H1 (cell line): Measurements from ENCODE around the gene MIOX. TPM values are rescaled to one million over a fixed set of nuclear protein-coding genes. Genes with fewer than 3 reads are reported as not detected.
A peak's percentile ranks its signal among the peaks of the same experiment; 100 is the strongest.

Experiments
- CTCF ChIA-PET: fragments of 300-600 bp; sonication (Branson Sonifier 250); formaldehyde crosslinking; loops from one replicate; lab custom pipeline; 2021; ENCODE audit not compliant: partially characterized antibody; lab: Charles Lee
- POLR2A ChIA-PET: fragments of 300-600 bp; sonication (Branson Sonifier 250); formaldehyde crosslinking; loops from one replicate; lab custom pipeline; 2021; ENCODE audit warnings: inconsistent platforms; ENCODE audit not compliant: partially characterized antibody; lab: Charles Lee
- DNase-seq, 2 experiments: peaks; one replicate each; pipeline versions ENCODE4 v3.0.0 to v3.0.0-alpha.2; 2010 to 2022; ENCODE audit warnings: low spot score in 2 of 2, low read depth in 1 of 2, mixed read lengths in 1 of 2
- FAIRE-seq: peaks from 2 replicates; lab custom pipeline; 2011; peaks lifted over from hg19 to GRCh38; lab: Jason Lieb, UNC
- H2AFZ ChIP-seq: 2 replicates; pipeline ENCODE4 v1.8.1; 2012; ENCODE audit warnings: low read length, inconsistent platforms
- H2AK5ac ChIP-seq: 2 replicates; pipeline ENCODE4 v1.6.1; 2013; ENCODE audit warnings: low read depth, low read length
- H2BK120ac ChIP-seq: replicated peaks from 2 replicates; pipeline ENCODE3; 2013; ENCODE audit warnings: low read depth, low read length, inconsistent platforms
- H2BK12ac ChIP-seq: 2 replicates; pipeline ENCODE4 v1.6.1; 2013; ENCODE audit warnings: low read depth, low read length
- H2BK15ac ChIP-seq: 2 replicates; pipeline ENCODE4 v1.6.1; 2013; ENCODE audit warnings: low read length
- H2BK20ac ChIP-seq: 2 replicates; pipeline ENCODE4 v1.6.1; 2013; ENCODE audit warnings: low read length
- H2BK5ac ChIP-seq: 2 replicates; pipeline ENCODE4 v1.6.1; 2013; ENCODE audit warnings: low read depth, low read length
- H3K14ac ChIP-seq: 2 replicates; pipeline ENCODE4 v1.6.1; 2013; ENCODE audit warnings: inconsistent platforms; ENCODE audit not compliant: insufficient read length
- H3K18ac ChIP-seq: 2 replicates; pipeline ENCODE4 v1.6.1; 2013; ENCODE audit warnings: low read length; ENCODE audit errors: extremely low read depth
- H3K23ac ChIP-seq: 2 replicates; pipeline ENCODE4 v1.6.1; 2013; ENCODE audit warnings: inconsistent platforms; ENCODE audit not compliant: insufficient read length
- H3K23me2 ChIP-seq: 2 replicates; pipeline ENCODE4 v1.6.1; 2013; ENCODE audit warnings: low read depth, low read length
- H3K27ac ChIP-seq: 2 replicates; pipeline ENCODE4 v1.6.1; 2011; ENCODE audit warnings: low read depth, low read length, inconsistent platforms
- H3K27me3 ChIP-seq, 4 experiments: replicated peaks in 1 of 4; 1 replicate in 1 of 4; 2 replicates in 3 of 4; pipeline versions ENCODE4 v1.6.1 to v1.8.1; 2011 to 2013; ENCODE audit warnings: low read length in 3 of 4, mild to moderate bottlenecking in 3 of 4, inconsistent platforms in 2 of 4, mixed read lengths in 2 of 4, moderate library complexity in 1 of 4; ENCODE audit not compliant: control insufficient read depth in 3 of 4, insufficient read depth in 3 of 4; ENCODE audit errors: extremely low read depth in 1 of 4
- H3K36me3 ChIP-seq, 4 experiments: 2 replicates each; pipeline versions ENCODE4 v1.6.1 to v1.8.1; 2011 to 2013; ENCODE audit warnings: mild to moderate bottlenecking in 4 of 4, low read length in 3 of 4, moderate library complexity in 2 of 4, control low read depth in 1 of 4, inconsistent platforms in 1 of 4; ENCODE audit not compliant: insufficient read depth in 4 of 4, control insufficient read depth in 2 of 4
- H3K4ac ChIP-seq: replicated peaks from 2 replicates; pipeline ENCODE3; 2013; ENCODE audit warnings: low read length, low read depth, mixed read lengths, inconsistent platforms; ENCODE audit not compliant: insufficient read length
- H3K4me1 ChIP-seq, 4 experiments: replicated peaks in 1 of 4; 1 replicate in 1 of 4; 2 replicates in 3 of 4; pipeline versions ENCODE4 v1.6.1 to v1.8.1; 2011 to 2013; ENCODE audit warnings: low read length in 3 of 4, inconsistent platforms in 2 of 4, mixed read lengths in 1 of 4; ENCODE audit not compliant: insufficient read depth in 4 of 4, control insufficient read depth in 3 of 4
- H3K4me2 ChIP-seq, 2 experiments: 2 replicates each; pipeline versions ENCODE4 v1.6.1 to v1.8.1; 2011 to 2013; ENCODE audit warnings: low read depth in 2 of 2, low read length in 2 of 2, control low read depth in 1 of 2, inconsistent platforms in 1 of 2, mild to moderate bottlenecking in 1 of 2; ENCODE audit not compliant: insufficient read depth in 1 of 2
- H3K4me3 ChIP-seq, 4 experiments: fragments of 200-600, 300-600 bp in 1 of 4; sonication (generic), shearing (Covaris generic), sonication (Bioruptor Twin) in 1 of 4; 2 replicates each; pipeline versions ENCODE4 v1.5.1 to v1.8.1; 2011 to 2016; ENCODE audit warnings: low read length in 4 of 4, low read depth in 3 of 4, control low read depth in 2 of 4, inconsistent platforms in 2 of 4, mild to moderate bottlenecking in 2 of 4, mixed read lengths in 1 of 4, moderate library complexity in 1 of 4; ENCODE audit not compliant: insufficient read depth in 2 of 4; ENCODE audit errors: extremely low read depth in 1 of 4
- H3K56ac ChIP-seq: replicated peaks from 2 replicates; pipeline ENCODE3; 2013; ENCODE audit warnings: low read depth, mild to moderate bottlenecking, mixed read lengths, low read length, inconsistent platforms; ENCODE audit not compliant: insufficient read length
- H3K79me1 ChIP-seq: 2 replicates; pipeline ENCODE4 v1.6.1; 2013; ENCODE audit warnings: low read depth, low read length, control low read depth
- H3K79me2 ChIP-seq, 2 experiments: 2 replicates each; pipeline versions ENCODE4 v1.6.1 to v1.8.1; 2012 to 2013; ENCODE audit warnings: low read length in 2 of 2, mild to moderate bottlenecking in 2 of 2, inconsistent platforms in 1 of 2; ENCODE audit not compliant: insufficient read depth in 2 of 2, control insufficient read depth in 1 of 2
- H3K9ac ChIP-seq, 4 experiments: replicated peaks in 1 of 4; 1 replicate in 1 of 4; 2 replicates in 3 of 4; pipeline versions ENCODE4 v1.6.1 to v1.8.1; 2011 to 2013; ENCODE audit warnings: low read depth in 3 of 4, low read length in 3 of 4, control low read depth in 2 of 4, mild to moderate bottlenecking in 2 of 4, moderate library complexity in 2 of 4, inconsistent platforms in 1 of 4; ENCODE audit errors: extremely low read depth in 1 of 4
- H3K9me3 ChIP-seq, 2 experiments: 2 replicates each; pipeline versions ENCODE4 v1.6.1 to v1.8.1; 2012 to 2013; ENCODE audit warnings: mild to moderate bottlenecking in 2 of 2, moderate library complexity in 2 of 2, control low read depth in 1 of 2, inconsistent platforms in 1 of 2, low read depth in 1 of 2, low read length in 1 of 2, mixed read lengths in 1 of 2; ENCODE audit not compliant: insufficient read depth in 2 of 2
- H4K20me1 ChIP-seq, 2 experiments: replicated peaks in 1 of 2; 2 replicates each; pipeline versions ENCODE3 to v1.8.1; 2011 to 2013; ENCODE audit warnings: inconsistent platforms in 2 of 2, low read length in 2 of 2, mild to moderate bottlenecking in 1 of 2; ENCODE audit not compliant: insufficient read depth in 2 of 2, control insufficient read depth in 1 of 2
- H4K5ac ChIP-seq: 2 replicates; pipeline ENCODE4 v1.6.1; 2013; ENCODE audit warnings: low read length, low read depth, mixed read lengths, inconsistent platforms; ENCODE audit not compliant: insufficient read length
- H4K8ac ChIP-seq: 2 replicates; pipeline ENCODE4 v1.8.0; 2013; ENCODE audit warnings: mild to moderate bottlenecking, moderate library complexity, low read length, inconsistent platforms; ENCODE audit not compliant: insufficient read depth; ENCODE audit errors: extremely low read depth
- H4K91ac ChIP-seq: replicated peaks from 2 replicates; pipeline ENCODE3; 2013; ENCODE audit warnings: low read length, mixed read lengths, inconsistent platforms; ENCODE audit not compliant: insufficient read length
- BRCA1 ChIP-seq: IDR thresholded peaks from 2 replicates; pipeline ENCODE4 v1.6.1; 2012; ENCODE audit warnings: low read depth, low read length, improper control_type of control experiment
- CBX8 ChIP-seq: fragments of 300-800, 300-1000 bp; sonication (generic); IDR thresholded peaks from 2 replicates; pipeline ENCODE4 v1.7.1; 2016; ENCODE audit warnings: low read depth, low read length, borderline replicate concordance
- MAX ChIP-seq: IDR thresholded peaks from 2 replicates; pipeline ENCODE4 v1.6.1; 2012; ENCODE audit warnings: inconsistent platforms
- RBBP5 ChIP-seq: IDR thresholded peaks from 2 replicates; pipeline ENCODE4 v1.7.1; 2012; ENCODE audit warnings: low read depth, mild to moderate bottlenecking, inconsistent platforms, low read length, moderate library complexity, borderline replicate concordance
- TAF7 ChIP-seq: optimal IDR thresholded peaks from 2 replicates; pipeline ENCODE3; 2011; ENCODE audit warnings: low read depth, mild to moderate bottlenecking, inconsistent platforms, low read length, moderate library complexity, borderline replicate concordance
- WGBS, 2 experiments: shearing (Covaris generic) in 1 of 2; methylation state at CpG; one replicate each; pipeline versions ENCODE4 v1.1.6 to v1.1.7; 2013 to 2015; ENCODE audit warnings: low lambda C conversion rate in 2 of 2, mixed read lengths in 2 of 2, inconsistent platforms in 1 of 2, low coverage in 1 of 2, missing lambda C conversion rate in 1 of 2; ENCODE audit not compliant: insufficient replicate concordance in 2 of 2, insufficient coverage in 1 of 2, insufficient read length in 1 of 2; ENCODE audit errors: extremely low coverage in 1 of 2, missing lambda C conversion rate in 1 of 2; 5-methylcytosine and 5-hydroxymethylcytosine counted together
- polyA plus RNA-seq, 7 experiments: library from polyadenylated mRNA; depleted of rRNA in 3 of 7; stranded (reverse) in 5 of 7; unstranded in 2 of 7; fragments of >200 nt in 5 of 7; fragments of 200-250 nt in 2 of 7; gene quantifications; 1 replicate in 5 of 7; 2 replicates in 1 of 7; 4 replicates in 1 of 7; pipeline versions ENCODE4 v1.2.1 to v1.2.3, GENCODE V29; 2011 to 2013; ENCODE audit warnings: missing spikeins in 2 of 7, mixed read lengths in 2 of 7
- total RNA-seq: library from RNA; stranded (reverse); fragmentation: NEBNext Ultra II Directional; extraction: Animal tissue kit (Norgen Biotek cat#: 25700); gene quantifications from 2 replicates; pipeline ENCODE4 v1.2.1, GENCODE V29; 2021
- TF ChIP-seq, protein P1 (sequence below): IDR thresholded peaks from 2 replicates; pipeline ENCODE4 v1.6.1; 2012; ENCODE audit warnings: inconsistent platforms
- TF ChIP-seq, protein P2 (sequence below), 3 experiments: IDR thresholded peaks; 1 replicate in 2 of 3; 2 replicates in 1 of 3; pipeline versions ENCODE4 v1.5.1 to v1.6.1; 2011; ENCODE audit warnings: low read length in 3 of 3, mild to moderate bottlenecking in 3 of 3, inconsistent platforms in 2 of 3, low read depth in 1 of 3, moderate library complexity in 1 of 3; ENCODE audit not compliant: insufficient read depth in 1 of 3; ENCODE audit errors: control extremely low read depth in 1 of 3

MIOX gene
- total and polyA plus RNA-seq, 2 of the 8 experiments (the other 6 are each of a cell fraction or from before 2014, with no cell fraction given): 0.30 to 0.32 TPM

DNA sequence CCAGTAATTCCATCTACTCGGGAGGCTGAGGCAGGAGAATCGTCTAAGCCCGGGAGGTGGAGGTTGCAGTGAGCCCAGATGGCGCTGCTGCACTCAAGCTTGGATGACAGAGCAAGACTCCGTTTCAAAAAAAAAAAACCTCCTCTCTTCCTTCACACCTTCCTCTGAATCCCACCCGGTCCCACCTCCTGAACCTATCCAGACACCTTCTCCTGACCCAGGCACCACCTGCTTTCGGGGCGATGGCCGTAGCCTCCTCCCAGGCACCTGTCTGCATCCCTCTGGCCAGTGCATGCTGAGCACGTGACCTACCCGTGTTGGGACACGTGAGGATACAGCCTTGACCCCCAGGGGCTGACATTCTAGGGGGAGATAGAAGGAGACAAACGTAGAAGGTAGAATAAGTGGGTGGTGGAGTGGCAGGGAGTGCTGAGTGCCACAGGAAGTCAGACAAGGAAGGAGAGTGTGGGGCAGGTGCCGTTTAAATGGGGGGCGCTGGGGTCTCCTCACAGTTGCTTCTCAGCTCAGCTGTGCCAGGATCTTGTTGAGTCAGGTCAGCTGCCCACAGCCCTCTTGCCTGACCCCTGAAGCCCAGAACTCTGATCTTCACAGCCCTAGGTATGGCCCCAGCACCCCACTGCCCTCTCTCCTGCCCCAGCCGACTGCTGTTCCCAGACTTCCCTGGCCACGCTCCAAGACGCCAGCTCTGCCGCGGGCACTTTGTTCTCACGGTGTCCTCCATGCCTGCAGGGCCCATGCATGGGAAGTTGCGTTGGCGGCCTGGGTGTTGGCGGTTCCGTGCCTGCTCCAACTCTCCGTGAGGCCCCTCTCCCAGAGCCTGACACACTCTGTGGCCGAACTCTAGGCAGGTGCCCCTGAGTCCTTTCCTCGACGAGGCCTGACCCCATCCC, 1.2 kb upstream of the MIOX start:
- Histone ChIP-seq H3K56ac (no peak overlapping the region), H3K14ac (no peak overlapping the region), H2AFZ (no peak overlapping the region), H3K4me3 (no peak overlapping the region), H3K18ac (no peak overlapping the region), H3K9ac (no peak overlapping the region), H3K23me2 (peaks cover 4% of the 10 kb centered on the region; the same call in 1 of the 2 replicates), H4K5ac (no peak overlapping the region), H2AK5ac (no peak overlapping the region), H4K91ac (no peak overlapping the region), H4K20me1 (peaks cover 0 to 3% of the 10 kb centered on the region in 2 experiments), H2BK5ac (no peak overlapping the region), H3K4me2 (no peak overlapping the region), H3K9me3 (no peaks in the 10 kb centered on the region), H4K8ac (peak overlapping the region; percentile 92), H3K27me3 (peaks cover 0 to 7% (median 4%) of the 10 kb centered on the region in 4 experiments; a peak in 5 of 7 replicates), H3K79me2 (no peaks in the 10 kb centered on the region), H3K27ac (no peak overlapping the region), H3K4me1 (peaks cover 0 to 5% (median 0%) of the 10 kb centered on the region in 4 experiments; a peak in 3 of 7 replicates), H3K36me3 (0 out of 8 replicates have a peak, but pooled peaks cover 0 to 2% (median 0%) of the 10 kb centered on the region in 4 experiments), H2BK20ac (no peak overlapping the region), H3K4ac (no peak overlapping the region), H2BK12ac (no peak overlapping the region), H2BK15ac (no peak overlapping the region), H2BK120ac (no peak overlapping the region), H3K79me1 (no peaks in the 10 kb centered on the region), H3K23ac (no peak overlapping the region)
- ChIA-PET CTCF (interaction anchor here (0.7 to 5.6 kb wide), 9 partner anchors 11 to 1158 kb away, joined by 3 to 54 read pairs (median 3); no protein-coding TSS in a partner anchor), POLR2A (interaction anchor here (1.5 to 4.8 kb wide), 7 partner anchors 9 to 20 kb away, joined by 3 to 21 read pairs (median 17); no protein-coding TSS in a partner anchor)
- FAIRE-seq: no peak
- WGBS, 2 experiments: 87% methylated on average over 29 of the region's 29 CpGs; no CpG with 5 or more reads in 1 of the 2 experiments
- DNase-seq: no peak
- TF ChIP-seq BRCA1 (no peak), MAX (peak; percentile 58; the same call in 1 of the 2 replicates), TAF7 (no peak), RBBP5 (no peak), CBX8 (no peak)
- TF ChIP-seq, protein P1, sequence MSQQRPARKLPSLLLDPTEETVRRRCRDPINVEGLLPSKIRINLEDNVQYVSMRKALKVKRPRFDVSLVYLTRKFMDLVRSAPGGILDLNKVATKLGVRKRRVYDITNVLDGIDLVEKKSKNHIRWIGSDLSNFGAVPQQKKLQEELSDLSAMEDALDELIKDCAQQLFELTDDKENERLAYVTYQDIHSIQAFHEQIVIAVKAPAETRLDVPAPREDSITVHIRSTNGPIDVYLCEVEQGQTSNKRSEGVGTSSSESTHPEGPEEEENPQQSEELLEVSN: peak; percentile 78
- TF ChIP-seq, protein P2, sequence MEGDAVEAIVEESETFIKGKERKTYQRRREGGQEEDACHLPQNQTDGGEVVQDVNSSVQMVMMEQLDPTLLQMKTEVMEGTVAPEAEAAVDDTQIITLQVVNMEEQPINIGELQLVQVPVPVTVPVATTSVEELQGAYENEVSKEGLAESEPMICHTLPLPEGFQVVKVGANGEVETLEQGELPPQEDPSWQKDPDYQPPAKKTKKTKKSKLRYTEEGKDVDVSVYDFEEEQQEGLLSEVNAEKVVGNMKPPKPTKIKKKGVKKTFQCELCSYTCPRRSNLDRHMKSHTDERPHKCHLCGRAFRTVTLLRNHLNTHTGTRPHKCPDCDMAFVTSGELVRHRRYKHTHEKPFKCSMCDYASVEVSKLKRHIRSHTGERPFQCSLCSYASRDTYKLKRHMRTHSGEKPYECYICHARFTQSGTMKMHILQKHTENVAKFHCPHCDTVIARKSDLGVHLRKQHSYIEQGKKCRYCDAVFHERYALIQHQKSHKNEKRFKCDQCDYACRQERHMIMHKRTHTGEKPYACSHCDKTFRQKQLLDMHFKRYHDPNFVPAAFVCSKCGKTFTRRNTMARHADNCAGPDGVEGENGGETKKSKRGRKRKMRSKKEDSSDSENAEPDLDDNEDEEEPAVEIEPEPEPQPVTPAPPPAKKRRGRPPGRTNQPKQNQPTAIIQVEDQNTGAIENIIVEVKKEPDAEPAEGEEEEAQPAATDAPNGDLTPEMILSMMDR (IDR thresholded peaks at IDR 0.05; ENCODE audit: control extremely low read depth in 1 of 3, insufficient read depth in 1 of 3, low read depth in 1 of 3, low read length in 3 of 3): no peak
